A673 (cell line): Measurements from ENCODE around the gene FKBP1C. TPM values are rescaled to one million over a fixed set of nuclear protein-coding genes. Genes with fewer than 3 reads are reported as not detected.
"Not testable (repeated sequence)": the region's sequence is repeated elsewhere in the genome, so short reads cannot be mapped to it uniquely, and the experiment has no call there.

Experiments used
- BruUV-seq: library from RNA; stranded (reverse); fragments of 400-500 nt; replicated peaks from 2 replicates; lab custom pipeline; 2021; lab: Mats Ljungman, UMichigan
- CTCF ChIA-PET: fragments of 300-600 bp; sonication (Branson Sonifier 250); formaldehyde crosslinking; loops from one replicate; lab custom pipeline; 2022; ENCODE audit warnings: antibody characterized with exemption; lab: Charles Lee
- POLR2A ChIA-PET: fragments of 300-600 bp; sonication (Branson Sonifier 250); formaldehyde crosslinking; loops from one replicate; lab custom pipeline; 2022; ENCODE audit warnings: antibody characterized with exemption; ENCODE audit not compliant: low non-redundant PET; lab: Charles Lee
- DNase-seq: peaks from one replicate; pipeline ENCODE4 v3.0.0-alpha.2; 2015; ENCODE audit warnings: low spot score
- H3K27ac ChIP-seq: fragments of 200-600 bp; sonication (generic); 2 replicates; pipeline ENCODE4 v1.5.1; 2016; ENCODE audit warnings: mixed run types, low read depth, mild to moderate bottlenecking, mixed read lengths, antibody characterized with exemption, low read length; ENCODE audit not compliant: poor library complexity, severe bottlenecking
- H3K27me3 ChIP-seq: fragments of 200-600 bp; sonication (generic); replicated peaks from 2 replicates; pipeline ENCODE4 v1.6.1; 2017; ENCODE audit warnings: mixed run types, low read depth, mild to moderate bottlenecking, mixed read lengths, antibody characterized with exemption, low read length; ENCODE audit not compliant: insufficient read depth, poor library complexity
- H3K36me3 ChIP-seq: fragments of 200-600 bp; sonication (generic); 2 replicates; pipeline ENCODE4 v1.6.1; 2016; ENCODE audit warnings: mixed run types, mild to moderate bottlenecking, mixed read lengths, antibody characterized with exemption, low read length; ENCODE audit not compliant: insufficient read depth, poor library complexity, severe bottlenecking
- H3K4me1 ChIP-seq: fragments of 200-600 bp; sonication (generic); 2 replicates; pipeline ENCODE4 v1.6.1; 2017; ENCODE audit warnings: mixed run types, mild to moderate bottlenecking, mixed read lengths, antibody characterized with exemption, low read length; ENCODE audit not compliant: insufficient read depth, poor library complexity, severe bottlenecking
- H3K4me3 ChIP-seq: fragments of 200-600 bp; sonication (generic); 2 replicates; pipeline ENCODE4 v1.5.1; 2016; ENCODE audit warnings: low read depth, mixed run types, mild to moderate bottlenecking, mixed read lengths, low read length; ENCODE audit not compliant: poor library complexity, severe bottlenecking
- H3K9me3 ChIP-seq: fragments of 200-600 bp; sonication (generic); 2 replicates; pipeline ENCODE4 v1.6.1; 2016; ENCODE audit warnings: mixed run types, low read depth, mild to moderate bottlenecking, mixed read lengths, antibody characterized with exemption, low read length; ENCODE audit not compliant: poor library complexity, severe bottlenecking
- EZH2 ChIP-seq: fragments of 200-600 bp; sonication (generic); IDR thresholded peaks from 2 replicates; pipeline ENCODE4 v1.6.1; 2017; ENCODE audit warnings: borderline replicate concordance, low read depth, mild to moderate bottlenecking, mixed read lengths, antibody characterized with exemption, low read length; ENCODE audit not compliant: poor library complexity, severe bottlenecking
- intact Hi-C: fragments of 100-400 bp; cut with micrococcal nuclease; formaldehyde crosslinking; loops from one replicate; pipeline ENCODE4 v1.10.0; 2022; ENCODE audit not compliant: unreplicated experiment
- total RNA-seq: library from RNA; stranded (reverse); gene quantifications from 2 replicates; pipeline ENCODE4 v1.2.3, GENCODE V29; 2021
- TF ChIP-seq, protein P1 (sequence below): fragments of 300-800, 200-600 bp; sonication (generic); conservative IDR thresholded peaks from 2 replicates; pipeline ENCODE4 v1.5.1; 2017; ENCODE audit warnings: low read depth, mild to moderate bottlenecking, antibody characterized with exemption, low read length, moderate library complexity, mixed read lengths

FKBP1C gene
- total RNA-seq, 1 experiment from 2014 or later, result 0.28 TPM

DNA sequence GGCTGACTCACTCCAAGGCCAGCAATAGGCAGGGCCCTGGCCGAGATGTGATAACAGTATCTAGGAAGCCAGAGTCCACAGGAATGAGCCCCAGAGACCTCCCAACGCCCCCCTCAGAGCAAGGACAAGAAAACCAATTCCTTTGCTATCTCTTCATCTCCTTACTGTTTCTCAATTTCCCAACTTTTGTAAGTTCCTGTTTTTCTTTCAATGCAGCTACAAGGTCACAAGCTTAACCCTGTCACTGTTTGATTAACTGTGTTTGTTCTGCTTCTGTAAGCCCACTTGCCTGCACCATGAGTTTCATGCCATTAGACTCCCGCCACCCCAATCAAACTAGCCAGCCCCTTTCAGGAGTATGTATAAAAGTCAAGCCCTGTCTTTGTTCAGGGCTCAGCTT lies 3.5 kb downstream of the FKBP1C start:
- CTCF ChIA-PET, result no interaction called here
- Histone ChIP-seq H3K27ac (no peak overlapping the region), H3K27me3 (no peaks in the 10 kb centered on the region), H3K9me3 (peaks cover 3% of the 10 kb centered on the region), H3K4me1 (no peaks in the 10 kb centered on the region), H3K36me3 (no peaks in the 10 kb centered on the region), H3K4me3 (no peak overlapping the region)
- no TSS peak for BruUV-seq
- TF ChIP-seq, protein P1, sequence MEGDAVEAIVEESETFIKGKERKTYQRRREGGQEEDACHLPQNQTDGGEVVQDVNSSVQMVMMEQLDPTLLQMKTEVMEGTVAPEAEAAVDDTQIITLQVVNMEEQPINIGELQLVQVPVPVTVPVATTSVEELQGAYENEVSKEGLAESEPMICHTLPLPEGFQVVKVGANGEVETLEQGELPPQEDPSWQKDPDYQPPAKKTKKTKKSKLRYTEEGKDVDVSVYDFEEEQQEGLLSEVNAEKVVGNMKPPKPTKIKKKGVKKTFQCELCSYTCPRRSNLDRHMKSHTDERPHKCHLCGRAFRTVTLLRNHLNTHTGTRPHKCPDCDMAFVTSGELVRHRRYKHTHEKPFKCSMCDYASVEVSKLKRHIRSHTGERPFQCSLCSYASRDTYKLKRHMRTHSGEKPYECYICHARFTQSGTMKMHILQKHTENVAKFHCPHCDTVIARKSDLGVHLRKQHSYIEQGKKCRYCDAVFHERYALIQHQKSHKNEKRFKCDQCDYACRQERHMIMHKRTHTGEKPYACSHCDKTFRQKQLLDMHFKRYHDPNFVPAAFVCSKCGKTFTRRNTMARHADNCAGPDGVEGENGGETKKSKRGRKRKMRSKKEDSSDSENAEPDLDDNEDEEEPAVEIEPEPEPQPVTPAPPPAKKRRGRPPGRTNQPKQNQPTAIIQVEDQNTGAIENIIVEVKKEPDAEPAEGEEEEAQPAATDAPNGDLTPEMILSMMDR, result no peak
- no peak for TF ChIP-seq EZH2
- intact Hi-C loops, result no loop called here
- POLR2A ChIA-PET, result no interaction called here
- no peak for DNase-seq

DNA sequence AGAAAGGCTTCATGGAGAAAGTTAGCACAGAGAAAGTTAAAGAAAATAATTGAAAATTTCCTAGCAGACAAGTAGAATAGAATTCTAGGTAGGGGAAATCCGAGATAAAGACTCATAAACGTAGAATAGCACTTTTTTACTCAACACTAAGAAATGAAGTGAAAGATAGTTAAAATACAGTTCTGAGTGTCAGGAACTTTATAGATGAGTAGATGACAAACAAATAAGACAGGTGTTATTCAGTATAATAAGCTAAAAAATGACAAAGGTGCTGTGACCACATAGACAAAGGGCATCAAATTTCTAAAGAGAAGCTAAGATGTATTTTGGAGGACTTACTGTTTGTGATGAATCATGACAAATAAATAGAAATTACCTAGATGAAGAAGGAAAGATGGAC lies 12.9 kb downstream of the FKBP1C start:
- no peak for DNase-seq
- TF ChIP-seq, protein P1, result no peak
- no peak for TF ChIP-seq EZH2
- Histone ChIP-seq H3K4me3 (no peak overlapping the region), H3K27ac (no peak overlapping the region), H3K4me1 (no peaks in the 10 kb centered on the region), H3K27me3 (no peaks in the 10 kb centered on the region), H3K9me3 (no peaks in the 10 kb centered on the region), H3K36me3 (no peaks in the 10 kb centered on the region)
- no TSS peak for BruUV-seq
- POLR2A ChIA-PET, result no interaction called here
- intact Hi-C loops, result no loop called here
- CTCF ChIA-PET, result no interaction called here

DNA sequence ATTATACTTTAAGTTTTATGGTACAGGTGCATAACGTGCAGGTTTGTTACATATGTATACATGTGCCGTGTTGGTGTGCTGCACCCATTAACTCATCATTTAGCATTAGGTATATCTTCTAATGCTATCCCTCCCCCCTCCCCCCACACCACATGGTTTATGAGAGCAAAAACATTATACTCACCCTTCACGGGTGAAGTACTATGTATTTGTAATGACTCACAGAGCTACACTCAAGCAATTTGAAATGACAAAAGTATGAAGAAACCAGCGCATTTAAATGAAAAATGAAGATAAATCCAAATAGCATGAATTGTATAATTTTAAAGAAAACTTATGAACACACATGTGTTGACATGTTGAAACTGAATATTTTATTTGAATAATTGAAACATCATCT lies 14.7 kb downstream of the FKBP1C start:
- DNase-seq, H3K9me3 ChIP-seq, intact Hi-C loops, BruUV-seq, H3K4me3 ChIP-seq, H3K27me3 ChIP-seq, H3K27ac ChIP-seq, CTCF ChIA-PET, POLR2A ChIA-PET, H3K36me3 ChIP-seq, H3K4me1 ChIP-seq: not testable (repeated sequence)

DNA sequence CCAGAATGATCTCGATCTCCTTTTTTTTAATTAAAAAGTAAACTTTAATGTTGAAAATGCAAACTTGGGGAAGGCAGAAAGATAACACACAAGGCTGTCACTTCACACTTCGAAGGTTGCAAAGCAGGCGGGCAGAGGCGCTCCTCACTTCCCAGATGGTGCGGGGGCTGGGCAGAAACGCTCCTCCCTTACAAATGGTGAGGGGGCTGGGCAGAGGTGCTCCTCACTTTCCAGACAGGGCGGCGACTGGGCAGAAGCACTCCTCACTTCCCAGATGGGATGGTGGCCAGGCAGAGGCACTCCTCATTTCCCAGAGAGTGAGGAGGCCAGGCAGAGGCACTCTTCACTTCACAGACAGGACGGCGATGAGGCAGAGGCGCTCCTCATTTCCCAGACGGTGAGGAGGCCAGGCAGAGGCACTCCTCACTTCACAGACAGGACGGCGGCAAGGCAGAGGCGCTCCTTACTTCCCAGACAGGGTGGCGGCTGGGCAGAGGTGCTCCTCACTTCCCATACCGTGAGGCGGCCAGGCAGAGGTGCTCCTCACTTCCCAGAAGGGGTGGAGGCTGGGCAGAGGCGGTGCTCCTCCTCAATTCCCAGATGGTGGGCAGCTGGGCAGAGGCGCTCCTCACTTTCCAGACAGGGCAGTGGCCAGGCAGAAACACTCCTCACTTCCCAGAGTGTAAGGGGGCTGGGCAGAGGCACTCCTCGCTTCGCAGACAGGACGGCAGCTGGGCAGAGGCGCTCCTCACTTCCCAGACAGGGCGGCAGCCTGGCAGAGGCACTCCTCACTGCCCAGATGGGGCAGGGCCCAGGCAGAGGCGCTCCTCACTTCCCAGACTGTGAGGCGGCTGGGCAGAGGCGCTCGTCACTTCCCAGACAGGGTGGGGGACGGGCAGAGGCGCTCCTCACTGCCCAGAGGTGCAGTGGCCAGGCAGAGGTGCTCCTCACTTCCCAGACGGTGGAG lies 16.9 kb downstream of the FKBP1C start:
- H3K9me3 ChIP-seq, intact Hi-C loops, POLR2A ChIA-PET, CTCF ChIA-PET, DNase-seq, H3K4me1 ChIP-seq, H3K4me3 ChIP-seq, H3K36me3 ChIP-seq, H3K27ac ChIP-seq, BruUV-seq, H3K27me3 ChIP-seq: not testable (repeated sequence)

DNA sequence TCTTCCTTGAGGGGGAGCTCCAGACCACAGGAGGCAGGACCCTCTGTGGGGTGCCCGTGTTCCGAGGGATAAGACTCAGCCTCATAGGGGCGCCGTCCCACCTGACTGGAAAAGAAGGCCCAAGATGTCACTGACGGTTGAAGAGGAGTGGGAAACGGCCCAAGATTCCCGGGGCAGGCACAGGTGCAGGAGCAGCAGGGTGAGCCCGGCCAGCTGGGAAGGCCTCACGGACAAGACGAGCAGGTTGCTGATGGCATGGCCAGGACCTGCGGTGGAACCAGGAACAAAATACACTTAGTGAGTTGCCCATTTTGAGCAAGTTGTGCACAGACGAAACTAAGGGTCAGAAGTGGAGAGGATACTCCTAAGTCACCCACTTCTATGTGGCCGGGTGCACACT lies 18.8 kb downstream of the FKBP1C start:
- H3K27ac ChIP-seq, H3K9me3 ChIP-seq, BruUV-seq, H3K36me3 ChIP-seq, DNase-seq, H3K27me3 ChIP-seq, H3K4me1 ChIP-seq, H3K4me3 ChIP-seq, CTCF ChIA-PET, intact Hi-C loops, POLR2A ChIA-PET: not testable (repeated sequence)

DNA sequence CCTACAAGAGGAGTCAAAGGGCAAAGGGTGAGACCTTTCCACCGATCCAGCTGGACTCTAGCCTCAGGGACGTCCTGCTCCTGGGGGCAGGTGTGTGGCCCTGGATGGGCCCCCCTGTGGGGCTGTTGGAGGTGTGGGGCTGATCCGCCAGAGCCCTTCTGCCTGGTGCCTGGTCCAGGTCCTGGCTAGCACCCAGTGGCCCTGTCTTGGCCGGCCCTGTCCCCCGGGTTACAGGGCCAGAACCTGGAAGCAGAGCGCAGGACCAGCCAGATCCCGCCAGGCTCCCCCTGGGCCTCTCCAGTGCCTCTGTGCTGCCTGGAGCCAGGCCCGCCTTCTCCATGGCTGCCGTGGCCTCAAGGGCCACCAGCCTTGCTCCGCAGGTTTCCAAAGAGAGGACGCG lies 19.2 kb downstream of the FKBP1C start:
- H3K36me3 ChIP-seq, DNase-seq, H3K4me1 ChIP-seq, H3K4me3 ChIP-seq, POLR2A ChIA-PET, CTCF ChIA-PET, BruUV-seq, intact Hi-C loops, H3K27me3 ChIP-seq, H3K9me3 ChIP-seq, H3K27ac ChIP-seq: not testable (repeated sequence)
